ENCODE results near the gene VASH2. TPM values are rescaled to one million over a fixed set of nuclear protein-coding genes. Genes with fewer than 3 reads are reported as not detected.
"Not testable (repeated sequence)": the region's sequence is repeated elsewhere in the genome, so short reads cannot be mapped to it uniquely, and the experiment has no call there.

The VASH2 gene
- total and polyA plus RNA-seq, 2 of the 4 experiments (the other 2 are of a cell fraction) = 0.90 to 1.2 TPM

- H3K9me3 ChIP-seq (ENCODE audit: control insufficient read depth, insufficient read depth, low read length); H3K4me1 ChIP-seq (ENCODE audit: control insufficient read depth, insufficient read depth, low read length); H3K56ac ChIP-seq (ENCODE audit: extremely low read depth, insufficient read depth, low read length); H3K27ac ChIP-seq (ENCODE audit: insufficient read depth, low read length); H3K4me3 ChIP-seq (ENCODE audit: insufficient read depth, low read depth, low read length); H2BK5ac ChIP-seq (ENCODE audit: low read depth, low read length, poor library complexity, severe bottlenecking); H2BK20ac ChIP-seq (ENCODE audit: low read depth, low read length); H2AFZ ChIP-seq (replicated peaks; ENCODE audit: low read length, poor library complexity); H3K27me3 ChIP-seq (ENCODE audit: control insufficient read depth, insufficient read depth, low read length); H4K20me1 ChIP-seq (ENCODE audit: insufficient read depth, low read length); BruUV-seq (replicated peaks); H2BK120ac ChIP-seq (ENCODE audit: low read depth, low read length); H3K18ac ChIP-seq (ENCODE audit: low read depth, low read length); H3K79me1 ChIP-seq (ENCODE audit: low read depth in 1 of 2, low read length in 2 of 2); H3K23ac ChIP-seq (ENCODE audit: low read depth, low read length); H3K4ac ChIP-seq (ENCODE audit: low read depth, low read length); DNase-seq; H2AK5ac ChIP-seq (ENCODE audit: low read depth, low read length); POLR2A ChIA-PET (ENCODE audit: unreplicated experiment); H2BK15ac ChIP-seq (ENCODE audit: low read depth, low read length); dilution Hi-C loops (cut with HindIII; ENCODE audit: low sequenced_read_pairs, unreplicated experiment); H4K5ac ChIP-seq (ENCODE audit: low read depth, low read length); H3K9ac ChIP-seq (ENCODE audit: low read depth, low read length); H3K36me3 ChIP-seq (ENCODE audit: control insufficient read depth, insufficient read depth, low read length); H3K4me2 ChIP-seq (ENCODE audit: low read depth, low read length); H4K8ac ChIP-seq (ENCODE audit: low read depth in 2 of 2, low read length in 2 of 2); ATAC-seq (ENCODE audit: low read depth); H4K91ac ChIP-seq (ENCODE audit: insufficient read depth, low read depth, low read length); H2AK9ac ChIP-seq (replicated peaks; ENCODE audit: low read depth, low read length, poor library complexity); in situ Hi-C loops (cut with MboI; ENCODE audit: low sequenced_read_pairs); H3K14ac ChIP-seq (replicated peaks; ENCODE audit: low read depth, low read length); CTCF ChIA-PET; H3K9me1 ChIP-seq (ENCODE audit: insufficient read depth, low read length): not testable (repeated sequence)
- WGBS, 2 experiments (ENCODE audit: extremely low coverage in 2 of 2, insufficient read length in 1 of 2) = 83% methylated on average over 1 of the region's 3 CpGs; no CpG with 5 or more reads in 1 of the 2 experiments
- intact Hi-C loops (cut with micrococcal nuclease) = loop anchor here (2.0 kb wide), 1 partner anchor 249 kb away; no protein-coding TSS in a partner anchor
These were observed 36.7 kb upstream of the VASH2 start for GRCh38 chr1:212913638-212914037.

GRCh38 chr1:212914110-212914509 lies 36.2 kb upstream of the VASH2 start:
- H2AFZ ChIP-seq (replicated peaks; ENCODE audit: low read length, poor library complexity); H2BK15ac ChIP-seq (ENCODE audit: low read depth, low read length); H2AK9ac ChIP-seq (replicated peaks; ENCODE audit: low read depth, low read length, poor library complexity); H3K9ac ChIP-seq (ENCODE audit: low read depth, low read length); H4K91ac ChIP-seq (ENCODE audit: insufficient read depth, low read depth, low read length); H3K9me3 ChIP-seq (ENCODE audit: control insufficient read depth, insufficient read depth, low read length); H3K23ac ChIP-seq (ENCODE audit: low read depth, low read length); POLR2A ChIA-PET (ENCODE audit: unreplicated experiment); DNase-seq; H3K4me3 ChIP-seq (ENCODE audit: insufficient read depth, low read depth, low read length); H3K79me1 ChIP-seq (ENCODE audit: low read depth in 1 of 2, low read length in 2 of 2); dilution Hi-C loops (cut with HindIII; ENCODE audit: low sequenced_read_pairs, unreplicated experiment); H2AK5ac ChIP-seq (ENCODE audit: low read depth, low read length); H3K9me1 ChIP-seq (ENCODE audit: insufficient read depth, low read length); H3K14ac ChIP-seq (replicated peaks; ENCODE audit: low read depth, low read length); H4K8ac ChIP-seq (ENCODE audit: low read depth in 2 of 2, low read length in 2 of 2); ATAC-seq (ENCODE audit: low read depth); H3K4me2 ChIP-seq (ENCODE audit: low read depth, low read length); CTCF ChIA-PET; H2BK120ac ChIP-seq (ENCODE audit: low read depth, low read length); BruUV-seq (replicated peaks); H2BK20ac ChIP-seq (ENCODE audit: low read depth, low read length); H3K27me3 ChIP-seq (ENCODE audit: control insufficient read depth, insufficient read depth, low read length); H3K27ac ChIP-seq (ENCODE audit: insufficient read depth, low read length); H4K20me1 ChIP-seq (ENCODE audit: insufficient read depth, low read length); H3K18ac ChIP-seq (ENCODE audit: low read depth, low read length); H3K36me3 ChIP-seq (ENCODE audit: control insufficient read depth, insufficient read depth, low read length); H3K4ac ChIP-seq (ENCODE audit: low read depth, low read length); H3K4me1 ChIP-seq (ENCODE audit: control insufficient read depth, insufficient read depth, low read length); H2BK5ac ChIP-seq (ENCODE audit: low read depth, low read length, poor library complexity, severe bottlenecking); in situ Hi-C loops (cut with MboI; ENCODE audit: low sequenced_read_pairs); H3K56ac ChIP-seq (ENCODE audit: extremely low read depth, insufficient read depth, low read length); H4K5ac ChIP-seq (ENCODE audit: low read depth, low read length): not testable (repeated sequence)
- intact Hi-C loops (cut with micrococcal nuclease) = loop anchor here (2.0 kb wide), 1 partner anchor 249 kb away; no protein-coding TSS in a partner anchor
- WGBS, 2 experiments (ENCODE audit: extremely low coverage in 2 of 2, insufficient read length in 1 of 2) = no CpG with 5 or more reads among the region's 5 CpGs
